PC-3 (cell line): ENCODE data around the gene STAB2.

Source experiments
- EZH2 ChIP-seq: fragments of 300-600 bp; sonication (generic); IDR thresholded peaks from one replicate; pipeline ENCODE4 v1.6.1; 2017; ENCODE audit warnings: antibody characterized with exemption, mild to moderate bottlenecking, low read length; ENCODE audit not compliant: unreplicated experiment
- TF ChIP-seq, protein P1 (sequence below): fragments of 300-600 bp; sonication (generic); conservative IDR thresholded peaks from 2 replicates; pipeline ENCODE4 v1.5.1; 2017; ENCODE audit warnings: antibody characterized with exemption, low read depth, mild to moderate bottlenecking, low read length

- TF ChIP-seq, protein P1, sequence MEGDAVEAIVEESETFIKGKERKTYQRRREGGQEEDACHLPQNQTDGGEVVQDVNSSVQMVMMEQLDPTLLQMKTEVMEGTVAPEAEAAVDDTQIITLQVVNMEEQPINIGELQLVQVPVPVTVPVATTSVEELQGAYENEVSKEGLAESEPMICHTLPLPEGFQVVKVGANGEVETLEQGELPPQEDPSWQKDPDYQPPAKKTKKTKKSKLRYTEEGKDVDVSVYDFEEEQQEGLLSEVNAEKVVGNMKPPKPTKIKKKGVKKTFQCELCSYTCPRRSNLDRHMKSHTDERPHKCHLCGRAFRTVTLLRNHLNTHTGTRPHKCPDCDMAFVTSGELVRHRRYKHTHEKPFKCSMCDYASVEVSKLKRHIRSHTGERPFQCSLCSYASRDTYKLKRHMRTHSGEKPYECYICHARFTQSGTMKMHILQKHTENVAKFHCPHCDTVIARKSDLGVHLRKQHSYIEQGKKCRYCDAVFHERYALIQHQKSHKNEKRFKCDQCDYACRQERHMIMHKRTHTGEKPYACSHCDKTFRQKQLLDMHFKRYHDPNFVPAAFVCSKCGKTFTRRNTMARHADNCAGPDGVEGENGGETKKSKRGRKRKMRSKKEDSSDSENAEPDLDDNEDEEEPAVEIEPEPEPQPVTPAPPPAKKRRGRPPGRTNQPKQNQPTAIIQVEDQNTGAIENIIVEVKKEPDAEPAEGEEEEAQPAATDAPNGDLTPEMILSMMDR, result no peak
- TF ChIP-seq EZH2, result no peak
These were observed 220.6 kb downstream of the STAB2 start for GRCh38 chr12:103807561-103808238.
